Measurements from ENCODE around the gene TPD52L1.

GRCh38 chr6:125191916-125192609, 38.5 kb downstream of the TPD52L1 start:
- peak in 3 of 4 experiments; percentile 16 to 55 (median 28) for TF ChIP-seq CTCF (IDR thresholded peaks at IDR 0.05)
- no peak for TF ChIP-seq EP300 (IDR thresholded peaks at IDR 0.05)
- TF ChIP-seq POLR2A (IDR thresholded peaks at IDR 0.05), result no peak
